SK-N-SH (cell line): ENCODE measurements around the gene PLD6. TPM values are rescaled to one million over a fixed set of nuclear protein-coding genes. Genes with fewer than 3 reads are reported as not detected.
A peak's percentile ranks its signal among the peaks of the same experiment; 100 is the strongest.
"Not testable (repeated sequence)": the region's sequence is repeated elsewhere in the genome, so short reads cannot be mapped to it uniquely, and the experiment has no call there.

Experiments used
- CTCF ChIA-PET: fragments of 300-600, 350-600 bp; formaldehyde crosslinking; extraction: SDS; loops from one replicate; lab custom pipeline; 2021; lab: Yijun Ruan, JAX
- POLR2A ChIA-PET: fragments of 350-600 bp; sonication (Branson Sonifier 250); formaldehyde crosslinking; extraction: SDS; loops from one replicate; lab custom pipeline; 2020; ENCODE audit warnings: antibody characterized with exemption, inconsistent platforms; lab: Yijun Ruan, JAX
- DNase-seq: peaks from one replicate; pipeline ENCODE4 v3.0.0; 2012
- H2AFZ ChIP-seq: fragments of 200-600 bp; sonication (generic); 2 replicates; pipeline ENCODE4 v1.8.1; 2016; ENCODE audit warnings: antibody characterized with exemption, mild to moderate bottlenecking, low read depth
- H3F3A ChIP-seq: fragments of 200-600 bp; sonication (generic); replicated peaks from 2 replicates; pipeline ENCODE3; 2016; ENCODE audit warnings: antibody characterized with exemption, mild to moderate bottlenecking; ENCODE audit not compliant: insufficient read depth
- H3K27ac ChIP-seq, 2 experiments: fragments of 200-500 bp in 1 of 2; fragments of 200-600 bp in 1 of 2; sonication (Bioruptor generic) in 1 of 2; sonication (generic), shearing (Covaris generic) in 1 of 2; 2 replicates each; pipeline versions ENCODE4 v1.5.1 to v1.6.1; 2014 to 2016; ENCODE audit warnings: low read depth in 2 of 2, inconsistent platforms in 1 of 2, low read length in 1 of 2, mild to moderate bottlenecking in 1 of 2, mixed read lengths in 1 of 2
- H3K27me3 ChIP-seq: fragments of 200-600 bp; sonication (generic), shearing (Covaris generic); 2 replicates; pipeline ENCODE4 v1.6.1; 2016; ENCODE audit warnings: mixed run types; ENCODE audit not compliant: insufficient read depth
- H3K36me3 ChIP-seq, 2 experiments: fragments of 200-500 bp in 1 of 2; fragments of 200-600 bp in 1 of 2; sonication (Bioruptor generic) in 1 of 2; sonication (generic) in 1 of 2; replicated peaks in 1 of 2; 2 replicates each; pipeline versions ENCODE3 to v1.5.1; 2014 to 2016; ENCODE audit warnings: low read length in 1 of 2, mild to moderate bottlenecking in 1 of 2; ENCODE audit not compliant: insufficient read depth in 2 of 2, control insufficient read depth in 1 of 2
- H3K4me1 ChIP-seq, 2 experiments: fragments of 200-500 bp in 1 of 2; fragments of 200-600 bp in 1 of 2; sonication (Bioruptor generic) in 1 of 2; sonication (generic), shearing (Covaris generic) in 1 of 2; 2 replicates each; pipeline versions ENCODE4 v1.5.1 to v1.6.1; 2014 to 2016; ENCODE audit warnings: low read depth in 1 of 2, low read length in 1 of 2, mixed run types in 1 of 2; ENCODE audit not compliant: insufficient read depth in 2 of 2, control insufficient read depth in 1 of 2
- H3K4me2 ChIP-seq: fragments of 200-600 bp; sonication (generic), shearing (Covaris generic); 2 replicates; pipeline ENCODE4 v1.6.1; 2017; ENCODE audit warnings: mixed run types
- H3K4me3 ChIP-seq, 2 experiments: fragments of 200-500 bp in 1 of 2; fragments of 200-600 bp in 1 of 2; sonication (Bioruptor generic) in 1 of 2; sonication (generic), shearing (Covaris generic) in 1 of 2; 2 replicates each; pipeline versions ENCODE4 v1.5.1 to v1.8.1; 2014 to 2016; ENCODE audit warnings: low read depth in 2 of 2, inconsistent platforms in 1 of 2, low read length in 1 of 2, mild to moderate bottlenecking in 1 of 2, mixed read lengths in 1 of 2, moderate library complexity in 1 of 2
- H3K79me2 ChIP-seq: fragments of 200-600 bp; sonication (generic); 2 replicates; pipeline ENCODE4 v1.8.1; 2017; ENCODE audit warnings: mild to moderate bottlenecking; ENCODE audit not compliant: insufficient read depth
- H3K9ac ChIP-seq: fragments of 200-600 bp; sonication (generic); 2 replicates; pipeline ENCODE4 v1.6.1; 2017; ENCODE audit warnings: mixed run types
- H3K9me2 ChIP-seq: fragments of 200-600 bp; sonication (generic); 2 replicates; pipeline ENCODE4 v1.6.1; 2017; ENCODE audit warnings: mixed run types
- H3K9me3 ChIP-seq: fragments of 200-600 bp; sonication (generic); 2 replicates; pipeline ENCODE4 v1.6.1; 2017; ENCODE audit warnings: mixed run types, mild to moderate bottlenecking, moderate library complexity
- H4K20me1 ChIP-seq: fragments of 200-600 bp; sonication (generic); 2 replicates; pipeline ENCODE4 v1.6.1; 2017; ENCODE audit warnings: mild to moderate bottlenecking, mixed run types; ENCODE audit not compliant: insufficient read depth
- CTCF ChIP-seq: fragments of 200-600 bp; sonication (generic); IDR thresholded peaks from 2 replicates; pipeline ENCODE4 v1.6.1; 2017; ENCODE audit warnings: antibody characterized with exemption, mild to moderate bottlenecking, moderate library complexity
- FOXM1 ChIP-seq: IDR thresholded peaks from 2 replicates; pipeline ENCODE4 v1.4.0; 2012; ENCODE audit warnings: low read depth, mild to moderate bottlenecking
- GABPA ChIP-seq: IDR thresholded peaks from 2 replicates; pipeline ENCODE4 v1.4.0; 2012; ENCODE audit warnings: low read depth, mild to moderate bottlenecking
- JUND ChIP-seq: IDR thresholded peaks from 2 replicates; pipeline ENCODE4 v1.4.0; 2012
- PBX3 ChIP-seq: IDR thresholded peaks from 2 replicates; pipeline ENCODE4; 2012
- POLR2AphosphoS5 ChIP-seq: IDR thresholded peaks from 2 replicates; pipeline ENCODE4 v1.6.1; 2012; ENCODE audit warnings: low read depth, low read length
- SMC3 ChIP-seq: IDR thresholded peaks from 2 replicates; pipeline ENCODE4 v1.6.1; 2012; ENCODE audit warnings: low read depth, low read length, improper control_type of control experiment
- TEAD4 ChIP-seq: IDR thresholded peaks from 2 replicates; pipeline ENCODE4 v1.4.0; 2012; ENCODE audit warnings: mild to moderate bottlenecking, borderline replicate concordance; ENCODE audit not compliant: insufficient read depth
- YY1 ChIP-seq: IDR thresholded peaks from 2 replicates; pipeline ENCODE4 v1.4.0; 2012; ENCODE audit warnings: low read depth, mild to moderate bottlenecking
- ZBTB33 ChIP-seq: IDR thresholded peaks from 2 replicates; pipeline ENCODE4 v1.4.0; 2012; ENCODE audit warnings: low read depth, borderline replicate concordance
- WGBS: methylation state at CpG from one replicate; pipeline ENCODE4 v1.1.6; 2017; ENCODE audit warnings: low lambda C conversion rate; 5-methylcytosine and 5-hydroxymethylcytosine counted together
- polyA plus RNA-seq, 3 experiments: library from polyadenylated mRNA; depleted of rRNA; stranded (reverse); fragments of >200 nt; gene quantifications; 2 replicates each; pipeline ENCODE4 v1.2.3, GENCODE V29; 2012
- TF ChIP-seq, protein P1 (sequence below): IDR thresholded peaks from 2 replicates; pipeline ENCODE4 v1.6.1; 2012; ENCODE audit warnings: mild to moderate bottlenecking, low read depth, low read length, moderate library complexity
- TF ChIP-seq, protein P2 (sequence below): IDR thresholded peaks from 2 replicates; pipeline ENCODE4 v1.4.0; 2012; ENCODE audit warnings: low read depth, borderline replicate concordance

PLD6 gene
- polyA plus RNA-seq, 1 of the 3 experiments (the other 2 are of a cell fraction), result 3.7 TPM

- Histone ChIP-seq H3K4me3 (no peak overlapping the region), H2AFZ (no peak overlapping the region), H3K36me3 (no peaks in the 10 kb centered on the region), H3K4me2 (no peak overlapping the region), H4K20me1 (no peaks in the 10 kb centered on the region), H3K9me3 (no peaks in the 10 kb centered on the region), H3K9me2 (no peaks in the 10 kb centered on the region), H3F3A (peaks cover 10% of the 10 kb centered on the region), H3K79me2 (no peaks in the 10 kb centered on the region), H3K27me3 (no peaks in the 10 kb centered on the region), H3K27ac (no peak overlapping the region), H3K9ac (no peak overlapping the region), H3K4me1 (peaks cover 0 to 3% of the 10 kb centered on the region in 2 experiments; a peak in 1 of 4 replicates)
- ChIA-PET POLR2A (no interaction called here), CTCF (interaction anchor here (0.7 kb wide), 1 partner anchor 199 kb away, joined by 3 read pairs; no protein-coding TSS in a partner anchor)
- DNase-seq, result no peak
- TF ChIP-seq PBX3 (0 out of 2 replicates have a peak, but pooled peaks have one; percentile 17), YY1 (no peak)
These were observed 9.4 kb downstream of the PLD6 start for GRCh38 chr17:17196776-17197175.

DNA sequence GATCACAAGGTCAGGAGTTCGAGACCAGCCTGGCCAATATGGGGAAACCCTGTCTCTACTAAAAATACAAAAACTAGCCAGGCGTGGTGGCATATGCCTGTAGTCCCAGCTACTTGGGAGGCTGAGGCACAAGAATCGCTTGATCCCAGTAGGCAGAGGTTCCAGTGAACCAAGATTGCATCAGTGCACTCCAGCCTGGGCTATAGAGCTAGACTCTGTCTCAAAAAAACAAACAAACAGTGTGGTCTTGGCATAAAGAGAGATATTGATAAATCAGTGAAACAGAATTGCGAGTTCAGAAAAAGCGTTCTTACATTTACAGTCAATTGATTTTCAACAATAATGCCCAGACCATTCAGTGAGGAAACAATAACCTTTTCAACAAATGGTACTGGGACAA lies 10.7 kb downstream of the PLD6 start:
- POLR2A ChIA-PET, H4K20me1 ChIP-seq: not testable (repeated sequence)
- CTCF ChIA-PET, result interaction anchor here (0.6 kb wide), 1 partner anchor 34 kb away, joined by 3 read pairs; no protein-coding TSS in a partner anchor

DNA sequence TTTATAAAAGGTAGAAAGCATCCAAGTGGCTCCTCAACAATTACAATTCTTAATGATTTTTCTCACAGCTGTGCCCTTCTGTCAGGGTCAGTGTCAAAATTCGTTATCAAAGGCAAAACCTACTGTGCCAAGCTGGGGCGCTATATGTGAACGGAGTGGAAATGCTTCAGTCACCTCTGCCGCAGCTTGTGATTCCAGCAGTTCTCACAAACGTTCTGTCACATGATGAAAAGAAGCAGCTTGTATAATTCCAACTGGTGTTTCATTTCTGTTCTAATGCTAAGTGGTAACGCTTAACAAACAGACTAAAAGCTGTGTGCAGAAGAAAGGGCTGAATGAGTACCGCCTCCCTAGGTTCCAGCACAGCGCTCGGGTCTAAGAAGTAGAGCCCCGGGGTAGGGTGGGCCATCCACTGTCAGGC lies 14.2 kb downstream of the PLD6 start:
- Histone ChIP-seq H2AFZ (no peak overlapping the region), H3K4me1 (peaks cover 18 to 27% of the 10 kb centered on the region in 2 experiments), H3K27me3 (no peaks in the 10 kb centered on the region), H3K27ac (peak overlapping the region in 1 of 2 experiments; percentile 75; a peak in 2 of 4 replicates), H3K36me3 (peaks cover 7 to 12% of the 10 kb centered on the region in 2 experiments), H3K9ac (no peak overlapping the region), H3F3A (peaks cover 25% of the 10 kb centered on the region), H3K9me2 (no peaks in the 10 kb centered on the region), H4K20me1 (no peaks in the 10 kb centered on the region), H3K4me2 (peak overlapping the region; percentile 62), H3K4me3 (no peak overlapping the region), H3K9me3 (no peaks in the 10 kb centered on the region), H3K79me2 (no peaks in the 10 kb centered on the region)
- CTCF ChIA-PET, result interaction anchor here (1.3 kb wide), 1 partner anchor 200 kb away, joined by 3 read pairs; no protein-coding TSS in a partner anchor
- 84% methylated on average over 10 of the region's 10 CpGs for WGBS
- no peak for DNase-seq
- POLR2A ChIA-PET, result no interaction called here
- TF ChIP-seq JUND, result no peak
- no peak for TF ChIP-seq GABPA
- TF ChIP-seq TEAD4, result no peak
- no peak for TF ChIP-seq CTCF
- TF ChIP-seq ZBTB33, result no peak
- TF ChIP-seq POLR2AphosphoS5, result no peak
- TF ChIP-seq, protein P1, sequence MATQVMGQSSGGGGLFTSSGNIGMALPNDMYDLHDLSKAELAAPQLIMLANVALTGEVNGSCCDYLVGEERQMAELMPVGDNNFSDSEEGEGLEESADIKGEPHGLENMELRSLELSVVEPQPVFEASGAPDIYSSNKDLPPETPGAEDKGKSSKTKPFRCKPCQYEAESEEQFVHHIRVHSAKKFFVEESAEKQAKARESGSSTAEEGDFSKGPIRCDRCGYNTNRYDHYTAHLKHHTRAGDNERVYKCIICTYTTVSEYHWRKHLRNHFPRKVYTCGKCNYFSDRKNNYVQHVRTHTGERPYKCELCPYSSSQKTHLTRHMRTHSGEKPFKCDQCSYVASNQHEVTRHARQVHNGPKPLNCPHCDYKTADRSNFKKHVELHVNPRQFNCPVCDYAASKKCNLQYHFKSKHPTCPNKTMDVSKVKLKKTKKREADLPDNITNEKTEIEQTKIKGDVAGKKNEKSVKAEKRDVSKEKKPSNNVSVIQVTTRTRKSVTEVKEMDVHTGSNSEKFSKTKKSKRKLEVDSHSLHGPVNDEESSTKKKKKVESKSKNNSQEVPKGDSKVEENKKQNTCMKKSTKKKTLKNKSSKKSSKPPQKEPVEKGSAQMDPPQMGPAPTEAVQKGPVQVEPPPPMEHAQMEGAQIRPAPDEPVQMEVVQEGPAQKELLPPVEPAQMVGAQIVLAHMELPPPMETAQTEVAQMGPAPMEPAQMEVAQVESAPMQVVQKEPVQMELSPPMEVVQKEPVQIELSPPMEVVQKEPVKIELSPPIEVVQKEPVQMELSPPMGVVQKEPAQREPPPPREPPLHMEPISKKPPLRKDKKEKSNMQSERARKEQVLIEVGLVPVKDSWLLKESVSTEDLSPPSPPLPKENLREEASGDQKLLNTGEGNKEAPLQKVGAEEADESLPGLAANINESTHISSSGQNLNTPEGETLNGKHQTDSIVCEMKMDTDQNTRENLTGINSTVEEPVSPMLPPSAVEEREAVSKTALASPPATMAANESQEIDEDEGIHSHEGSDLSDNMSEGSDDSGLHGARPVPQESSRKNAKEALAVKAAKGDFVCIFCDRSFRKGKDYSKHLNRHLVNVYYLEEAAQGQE, result no peak
- no peak for TF ChIP-seq FOXM1
- TF ChIP-seq SMC3, result no peak
- TF ChIP-seq, protein P2, sequence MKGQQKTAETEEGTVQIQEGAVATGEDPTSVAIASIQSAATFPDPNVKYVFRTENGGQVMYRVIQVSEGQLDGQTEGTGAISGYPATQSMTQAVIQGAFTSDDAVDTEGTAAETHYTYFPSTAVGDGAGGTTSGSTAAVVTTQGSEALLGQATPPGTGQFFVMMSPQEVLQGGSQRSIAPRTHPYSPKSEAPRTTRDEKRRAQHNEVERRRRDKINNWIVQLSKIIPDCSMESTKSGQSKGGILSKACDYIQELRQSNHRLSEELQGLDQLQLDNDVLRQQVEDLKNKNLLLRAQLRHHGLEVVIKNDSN, result no peak

More for the DNA sequence above, 10.7 kb downstream of the PLD6 start:
- H3K27me3 ChIP-seq, H2AFZ ChIP-seq, H3K27ac ChIP-seq, H3K9me3 ChIP-seq, H3K36me3 ChIP-seq, H3K4me2 ChIP-seq, DNase-seq, H3K9ac ChIP-seq, H3K9me2 ChIP-seq, H3K79me2 ChIP-seq, H3K4me3 ChIP-seq: not testable (repeated sequence)
- H3K4me1 ChIP-seq, result peaks cover 2 to 16% of the 10 kb centered on the region in 2 experiments; a peak in 3 of 4 replicates
- WGBS, result 95% methylated on average over 5 of the region's 5 CpGs
- peaks cover 22% of the 10 kb centered on the region for H3F3A ChIP-seq
